ENCODE data around the gene UBQLN3.

GRCh38 chr11:5553343-5553742 is 43.6 kb upstream of the UBQLN3 start:
- TF ChIP-seq POLR2A (IDR thresholded peaks at IDR 0.05; ENCODE audit: low read length) (no peak), GATA1 (IDR thresholded peaks at IDR 0.05; ENCODE audit: low read depth, low read length) (no peak)
